HUES6 (cell line): ENCODE data around the gene LTA.

Source experiments
- H3K27ac ChIP-seq: 2 replicates; pipeline ENCODE4 v1.7.0; 2013; ENCODE audit warnings: low read depth, mild to moderate bottlenecking, low read length, inconsistent platforms
- H3K27me3 ChIP-seq: 2 replicates; pipeline ENCODE4 v1.6.1; 2013; ENCODE audit warnings: low read length; ENCODE audit not compliant: control insufficient read depth, insufficient read depth
- H3K36me3 ChIP-seq: 2 replicates; pipeline ENCODE4 v1.6.1; 2013; ENCODE audit warnings: low read length; ENCODE audit not compliant: control insufficient read depth, insufficient read depth
- H3K4me1 ChIP-seq: 2 replicates; pipeline ENCODE4 v1.6.1; 2013; ENCODE audit warnings: low read length; ENCODE audit not compliant: control insufficient read depth, insufficient read depth
- H3K4me3 ChIP-seq: 2 replicates; pipeline ENCODE4 v1.5.1; 2013; ENCODE audit warnings: low read depth, low read length
- H3K9ac ChIP-seq: one replicate; pipeline ENCODE4 v1.6.1; 2013; ENCODE audit warnings: mild to moderate bottlenecking, low read length
- H3K9me3 ChIP-seq: 2 replicates; pipeline ENCODE4 v1.6.1; 2013; ENCODE audit warnings: low read depth, low read length; ENCODE audit not compliant: control insufficient read depth, insufficient read depth

Gene LTA

DNA sequence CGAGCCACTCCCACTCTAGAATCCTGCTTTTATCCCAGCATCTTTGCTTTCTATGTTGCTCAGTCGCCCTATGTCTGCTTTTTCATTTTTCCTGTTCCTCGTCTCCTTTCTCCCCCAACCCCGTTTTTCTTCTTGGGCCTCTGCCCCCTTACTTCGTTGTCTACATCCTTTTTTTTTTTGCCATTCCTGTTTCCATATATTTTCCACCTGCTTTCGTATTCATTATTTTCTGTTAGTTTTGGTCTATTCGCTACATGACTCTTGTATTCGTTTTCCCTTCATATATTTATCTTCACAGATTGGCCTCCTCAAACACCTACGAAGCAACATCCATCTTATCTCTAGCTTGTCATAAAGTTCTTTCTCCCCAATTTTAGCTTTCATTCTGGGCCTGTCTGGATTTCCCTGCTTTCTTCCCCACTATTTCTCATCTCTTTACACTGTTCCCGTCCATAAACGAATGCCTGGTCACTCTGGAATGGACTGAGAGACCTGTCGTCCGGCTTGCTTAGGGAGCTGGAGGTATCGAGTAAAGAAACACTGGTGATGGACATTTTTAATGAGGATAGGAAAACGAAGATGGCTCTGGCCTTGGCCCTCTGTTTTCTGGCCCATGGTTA, 49.3 kb downstream of the LTA start:
- H3K36me3 ChIP-seq: peaks cover 53% of the 10 kb centered on the region

DNA sequence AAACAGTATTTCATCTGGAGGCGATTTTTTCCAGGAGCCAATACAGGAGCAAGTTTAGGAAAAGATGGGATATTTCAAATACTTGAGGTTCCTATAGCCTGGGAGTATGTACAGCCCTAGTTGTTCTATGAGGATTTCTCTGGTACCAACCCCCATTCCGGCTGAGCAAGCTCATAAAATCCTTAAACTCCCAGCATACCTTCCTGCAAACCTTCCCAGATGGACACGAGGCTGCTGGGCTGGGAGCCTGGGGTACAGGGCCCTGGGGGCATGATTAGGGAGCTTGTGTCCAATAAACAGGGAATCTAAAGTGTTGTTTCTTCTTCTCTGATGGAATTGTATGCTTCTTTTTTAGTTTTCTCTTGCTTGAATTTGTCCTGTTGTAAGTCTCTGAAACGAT, 49.9 kb downstream of the LTA start:
- Histone ChIP-seq H3K4me3 (peak overlapping the region; percentile 74), H3K4me1 (peaks cover 6% of the 10 kb centered on the region), H3K36me3 (peaks cover 59% of the 10 kb centered on the region), H3K9me3 (no peaks in the 10 kb centered on the region), H3K9ac (peak overlapping the region; percentile 98), H3K27me3 (no peaks in the 10 kb centered on the region), H3K27ac (peak overlapping the region; percentile 99)

More for the DNA sequence above, 49.3 kb downstream of the LTA start:
- peak overlapping the region; percentile 99 for H3K27ac ChIP-seq
- H3K4me1 ChIP-seq: peaks cover 6% of the 10 kb centered on the region
- H3K4me3 ChIP-seq: peak overlapping the region; percentile 74
- H3K9ac ChIP-seq: peak overlapping the region; percentile 98
- H3K9me3 ChIP-seq: no peaks in the 10 kb centered on the region
- no peaks in the 10 kb centered on the region for H3K27me3 ChIP-seq

DNA sequence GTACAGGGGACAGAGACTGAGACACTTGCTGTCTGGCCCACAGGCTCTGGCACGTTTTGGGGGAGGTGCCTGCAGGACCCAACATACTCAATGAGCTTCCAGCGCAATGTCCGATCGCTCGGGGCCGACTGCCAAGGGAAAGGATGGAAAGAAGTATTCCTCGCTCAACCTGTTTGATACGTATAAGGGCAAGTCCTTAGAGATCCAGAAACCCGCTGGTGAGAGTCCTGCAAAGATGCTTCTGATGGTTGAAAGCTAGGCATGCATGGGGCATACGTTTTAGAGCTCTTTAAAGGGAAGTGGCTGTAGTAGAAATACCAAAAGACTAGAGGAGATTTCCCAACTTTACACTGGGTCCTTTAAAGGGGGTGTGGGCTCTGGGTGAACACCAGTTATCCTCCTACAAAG, 50.6 kb downstream of the LTA start:
- peaks cover 6% of the 10 kb centered on the region for H3K4me1 ChIP-seq
- H3K27ac ChIP-seq: no peak overlapping the region
- no peak overlapping the region for H3K9ac ChIP-seq
- H3K4me3 ChIP-seq: peak overlapping the region; percentile 74
- H3K36me3 ChIP-seq: peaks cover 66% of the 10 kb centered on the region
- H3K27me3 ChIP-seq: no peaks in the 10 kb centered on the region
- H3K9me3 ChIP-seq: no peaks in the 10 kb centered on the region
